Measurements from ENCODE around the gene NTN4. TPM values are rescaled to one million over a fixed set of nuclear protein-coding genes. Genes with fewer than 3 reads are reported as not detected.

NTN4 gene
- total and polyA plus RNA-seq, 2 experiments from 2014 or later, result 35.2 to 63.7 TPM

DNA sequence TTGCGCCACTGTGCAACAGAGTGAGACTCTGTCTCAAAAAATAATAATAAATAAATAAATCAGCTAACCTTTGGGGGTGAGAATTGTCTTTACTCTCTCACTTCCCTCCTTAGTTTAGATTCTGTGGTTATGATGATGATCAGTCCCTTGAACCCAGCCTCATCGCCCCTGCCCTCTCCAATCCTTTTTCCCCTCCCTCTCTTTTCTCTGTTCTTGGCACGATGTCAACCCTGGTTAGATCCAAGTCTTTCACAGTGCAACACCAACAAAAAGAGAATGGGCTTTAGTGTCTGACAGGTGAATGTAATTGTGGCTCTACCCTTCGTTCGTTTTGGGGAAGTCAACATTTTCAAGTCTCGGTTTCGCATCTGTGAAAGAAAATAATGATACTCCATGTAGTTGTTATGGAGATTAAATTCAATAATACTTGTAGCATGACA lies 59.0 kb downstream of the NTN4 start:
- Histone ChIP-seq H3K79me2 (ENCODE audit: insufficient read depth) (no peaks in the 10 kb centered on the region), H4K20me1 (ENCODE audit: insufficient read depth) (no peaks in the 10 kb centered on the region), H3K36me3 (ENCODE audit: low read depth) (no peaks in the 10 kb centered on the region), H3K4me3 (no peak overlapping the region), H3K4me1 (ENCODE audit: insufficient read depth) (peaks cover 23% of the 10 kb centered on the region), H3K9ac (no peak overlapping the region), H3F3A (ENCODE audit: insufficient read depth) (peaks cover 25% of the 10 kb centered on the region), H3K9me2 (ENCODE audit: insufficient read depth) (no peaks in the 10 kb centered on the region), H3K4me2 (ENCODE audit: unreplicated experiment) (no peak overlapping the region), H3K9me3 (ENCODE audit: low read depth) (no peaks in the 10 kb centered on the region), H2AFZ (no peak overlapping the region), H3K27ac (no peak overlapping the region), H3K27me3 (replicated peaks; ENCODE audit: insufficient read depth) (peaks cover 13% of the 10 kb centered on the region; the same call in 1 of the 2 replicates)
- DNase-seq, result no peak
- TF ChIP-seq EZH2 (IDR thresholded peaks at IDR 0.05; ENCODE audit: insufficient read depth, poor library complexity, severe bottlenecking) (no peak), EZH2phosphoT487 (IDR thresholded peaks at IDR 0.05; ENCODE audit: insufficient read depth, low read depth) (no peak)
- 83 to 86% methylated on average over 7 of the region's 7 CpGs for WGBS, 2 experiments (ENCODE audit: low coverage in 1 of 2, low lambda C conversion rate in 2 of 2, missing lambda C conversion rate in 2 of 2)
- in situ Hi-C loops (cut with MboI), result no loop called here

- Histone ChIP-seq H3K27me3 (replicated peaks; ENCODE audit: insufficient read depth) (peaks cover 13% of the 10 kb centered on the region; the same call in 1 of the 2 replicates), H3F3A (ENCODE audit: insufficient read depth) (peaks cover 25% of the 10 kb centered on the region), H3K4me1 (ENCODE audit: insufficient read depth) (peaks cover 20% of the 10 kb centered on the region), H3K9me2 (ENCODE audit: insufficient read depth) (no peaks in the 10 kb centered on the region), H3K9ac (no peak overlapping the region), H3K4me3 (no peak overlapping the region), H3K79me2 (ENCODE audit: insufficient read depth) (no peaks in the 10 kb centered on the region), H3K36me3 (ENCODE audit: low read depth) (no peaks in the 10 kb centered on the region; the same call in 1 of the 2 replicates), H3K4me2 (ENCODE audit: unreplicated experiment) (no peak overlapping the region), H4K20me1 (ENCODE audit: insufficient read depth) (no peaks in the 10 kb centered on the region), H3K9me3 (ENCODE audit: low read depth) (no peaks in the 10 kb centered on the region), H3K27ac (no peak overlapping the region), H2AFZ (no peak overlapping the region)
- TF ChIP-seq EZH2 (IDR thresholded peaks at IDR 0.05; ENCODE audit: insufficient read depth, poor library complexity, severe bottlenecking) (no peak), EZH2phosphoT487 (IDR thresholded peaks at IDR 0.05; ENCODE audit: insufficient read depth, low read depth) (no peak)
- no peak for DNase-seq
- WGBS, 2 experiments (ENCODE audit: low coverage in 1 of 2, low lambda C conversion rate in 2 of 2, missing lambda C conversion rate in 2 of 2), result 77 to 79% methylated on average over 1 of the region's 1 CpG
- in situ Hi-C loops (cut with MboI), result no loop called here
Measured at GRCh38 chr12:95730457-95730856, 60.1 kb downstream of the NTN4 start.

DNA sequence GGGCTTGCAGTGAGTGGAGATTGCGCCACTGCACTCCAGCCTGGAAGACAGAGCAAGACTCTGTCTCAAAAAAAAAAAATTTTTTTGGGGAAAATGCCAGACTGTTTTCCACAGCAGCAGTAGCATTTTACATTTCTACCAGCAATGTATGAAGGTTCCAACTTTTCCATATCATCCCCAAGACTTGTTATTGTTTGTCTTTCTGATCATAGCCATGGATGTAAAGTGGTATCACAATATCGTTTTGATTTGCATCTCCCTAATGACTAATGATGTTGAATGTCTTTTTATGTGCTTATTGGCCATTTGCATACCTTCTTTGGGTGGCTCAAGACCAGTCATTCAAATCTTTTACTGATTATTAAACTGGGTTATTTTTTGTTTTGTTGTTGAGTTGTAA lies 63.7 kb downstream of the NTN4 start:
- in situ Hi-C loops (cut with MboI), result no loop called here
- no peak overlapping the region for H2AFZ ChIP-seq
- H3K4me1 ChIP-seq (ENCODE audit: insufficient read depth), result no peaks in the 10 kb centered on the region
- TF ChIP-seq EZH2phosphoT487 (IDR thresholded peaks at IDR 0.05; ENCODE audit: insufficient read depth, low read depth) (no peak), EZH2 (IDR thresholded peaks at IDR 0.05; ENCODE audit: insufficient read depth, poor library complexity, severe bottlenecking) (no peak)
- WGBS, 2 experiments (ENCODE audit: low coverage in 1 of 2, low lambda C conversion rate in 2 of 2, missing lambda C conversion rate in 2 of 2), result 59 to 69% methylated on average over 2 of the region's 2 CpGs
- H3F3A ChIP-seq (ENCODE audit: insufficient read depth), result no peaks in the 10 kb centered on the region
- H3K27ac ChIP-seq, result no peak overlapping the region
- no peaks in the 10 kb centered on the region for H3K9me2 ChIP-seq (ENCODE audit: insufficient read depth)
- peaks cover 13% of the 10 kb centered on the region; the same call in 1 of the 2 replicates for H3K27me3 ChIP-seq (replicated peaks; ENCODE audit: insufficient read depth)
- no peaks in the 10 kb centered on the region for H3K79me2 ChIP-seq (ENCODE audit: insufficient read depth)
- H3K36me3 ChIP-seq (ENCODE audit: low read depth), result no peaks in the 10 kb centered on the region; the same call in 1 of the 2 replicates
- no peak for DNase-seq
- no peaks in the 10 kb centered on the region for H3K9me3 ChIP-seq (ENCODE audit: low read depth)
- H3K9ac ChIP-seq, result no peak overlapping the region
- H3K4me2 ChIP-seq (ENCODE audit: unreplicated experiment), result no peak overlapping the region
- no peaks in the 10 kb centered on the region for H4K20me1 ChIP-seq (ENCODE audit: insufficient read depth)
- H3K4me3 ChIP-seq, result no peak overlapping the region

- no peak overlapping the region for H3K9ac ChIP-seq
- H3K9me3 ChIP-seq (ENCODE audit: low read depth), result no peaks in the 10 kb centered on the region
- no peaks in the 10 kb centered on the region for H3K79me2 ChIP-seq (ENCODE audit: insufficient read depth)
- DNase-seq, result no peak
- in situ Hi-C loops (cut with MboI), result no loop called here
- no peaks in the 10 kb centered on the region for H3K4me1 ChIP-seq (ENCODE audit: insufficient read depth)
- H3K27me3 ChIP-seq (replicated peaks; ENCODE audit: insufficient read depth), result peaks cover 2% of the 10 kb centered on the region; the same call in 1 of the 2 replicates
- H3K27ac ChIP-seq, result no peak overlapping the region
- no peak overlapping the region for H3K4me3 ChIP-seq
- no peaks in the 10 kb centered on the region for H3F3A ChIP-seq (ENCODE audit: insufficient read depth)
- no peak overlapping the region for H2AFZ ChIP-seq
- no peaks in the 10 kb centered on the region for H4K20me1 ChIP-seq (ENCODE audit: insufficient read depth)
- TF ChIP-seq EZH2 (IDR thresholded peaks at IDR 0.05; ENCODE audit: insufficient read depth, poor library complexity, severe bottlenecking) (no peak), EZH2phosphoT487 (IDR thresholded peaks at IDR 0.05; ENCODE audit: insufficient read depth, low read depth) (no peak)
- no peaks in the 10 kb centered on the region for H3K9me2 ChIP-seq (ENCODE audit: insufficient read depth)
- no peak overlapping the region for H3K4me2 ChIP-seq (ENCODE audit: unreplicated experiment)
- H3K36me3 ChIP-seq (ENCODE audit: low read depth), result no peaks in the 10 kb centered on the region; the same call in 1 of the 2 replicates
- 34 to 70% methylated on average over 1 of the region's 1 CpG for WGBS, 2 experiments (ENCODE audit: low coverage in 1 of 2, low lambda C conversion rate in 2 of 2, missing lambda C conversion rate in 2 of 2)
Measured at GRCh38 chr12:95724767-95725166, 65.8 kb downstream of the NTN4 start.
